ENCODE measurements around the gene FAM200A.
"Not testable (repeated sequence)": the region's sequence is repeated elsewhere in the genome, so short reads cannot be mapped to it uniquely, and the experiment has no call there.

Gene FAM200A

DNA sequence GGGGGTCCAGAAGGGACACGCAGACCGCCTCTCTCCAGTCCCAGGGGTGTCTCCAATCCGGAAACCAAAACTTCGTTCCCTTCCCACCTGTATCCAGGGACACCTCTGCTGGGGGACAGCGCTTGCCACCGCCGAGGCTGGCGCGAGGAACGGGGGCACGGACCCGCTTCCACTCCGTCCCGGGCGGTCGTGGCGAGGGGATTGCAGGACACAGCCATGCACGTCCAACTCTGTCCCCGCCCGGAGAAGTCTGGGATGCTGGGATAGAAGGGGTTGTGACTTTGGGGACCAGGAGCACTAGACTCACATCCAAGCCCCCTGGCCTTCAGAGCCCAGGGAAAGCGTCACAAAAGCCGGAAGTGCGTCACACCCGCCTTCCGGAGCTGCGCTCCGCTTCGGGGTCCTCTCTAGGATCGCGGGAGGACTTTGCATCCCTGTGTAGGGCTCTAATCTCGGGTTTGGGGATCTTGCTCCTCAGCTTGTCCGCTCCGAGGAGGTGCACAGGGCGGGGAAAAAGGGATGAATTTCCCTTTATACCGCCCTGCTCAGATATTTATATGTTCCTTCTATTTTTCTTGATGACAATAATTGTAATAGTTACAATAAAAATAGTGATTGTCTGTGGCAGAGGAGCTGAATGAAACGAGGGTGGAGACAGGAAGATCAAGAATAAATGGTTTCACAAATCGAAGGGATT, at the start of gene FAM200A:
Gene FAM200A (minus strand): TSS at position 348 of the 697 bp plus-strand sequence. CDS start 3,707 bp downstream, outside the sequence.
- peak; percentile 11 to 94 (median 80) for DNase-seq

DNA sequence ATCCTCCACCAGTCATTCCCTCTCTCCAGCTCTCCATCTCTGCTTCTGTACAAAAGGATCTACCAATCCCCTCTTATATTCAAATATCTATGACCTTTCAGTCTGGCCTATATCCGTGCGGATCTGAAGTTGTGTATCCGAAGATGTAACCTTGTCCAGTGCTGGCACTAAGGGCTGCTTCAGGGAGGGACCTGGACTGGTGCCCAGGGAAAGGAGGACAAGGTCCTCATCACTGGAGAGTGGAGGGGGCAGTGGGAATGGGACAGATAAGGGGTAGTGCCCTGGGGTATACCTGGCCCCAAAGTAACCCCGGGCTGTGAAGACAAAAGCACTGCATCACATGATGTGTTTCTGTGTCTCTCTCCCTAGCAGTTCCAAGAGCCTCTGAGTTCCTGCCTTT, 47.9 kb upstream of the FAM200A start:
- DNase-seq: no peak

DNA sequence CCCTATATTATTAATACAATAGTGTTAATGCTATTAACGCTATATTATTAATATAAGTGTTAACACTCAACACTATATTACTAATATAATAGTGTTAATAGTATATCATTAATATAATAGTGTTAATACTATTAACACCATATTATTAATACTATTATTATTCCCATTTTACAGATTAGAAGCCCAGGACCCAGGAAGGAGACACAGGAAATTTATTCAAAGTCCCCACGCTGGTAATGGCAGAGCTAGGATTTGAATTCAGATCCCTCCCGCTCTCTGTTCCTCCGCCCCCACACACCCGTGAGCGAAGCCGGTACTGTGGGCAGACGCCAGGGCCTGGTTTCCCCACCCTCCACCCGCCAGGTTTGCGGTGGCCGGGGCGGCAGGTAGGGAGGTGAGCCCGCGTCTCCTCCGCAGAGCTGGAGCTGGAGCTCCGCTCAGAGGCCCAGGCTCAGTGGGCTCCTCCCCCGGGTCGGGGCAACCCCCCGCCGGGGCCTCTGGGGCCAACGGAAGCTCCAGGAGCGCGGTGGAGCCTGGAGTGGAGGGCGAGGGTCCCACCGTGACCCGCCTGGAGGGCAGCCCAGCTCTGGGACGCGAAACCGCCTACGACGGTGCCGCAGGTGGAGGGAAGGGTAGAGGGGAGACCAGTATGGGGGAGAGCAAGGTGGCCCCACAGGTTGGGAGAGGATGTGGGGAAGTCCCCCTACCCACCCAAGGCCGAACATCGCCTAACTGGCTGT, 46.0 kb upstream of the FAM200A start, which contains the start of gene TMEM225B:
Gene TMEM225B (plus strand): TSS at position 506 of the 740 bp plus-strand sequence. CDS start 6,122 bp downstream, outside the sequence.
- no peak for DNase-seq

DNA sequence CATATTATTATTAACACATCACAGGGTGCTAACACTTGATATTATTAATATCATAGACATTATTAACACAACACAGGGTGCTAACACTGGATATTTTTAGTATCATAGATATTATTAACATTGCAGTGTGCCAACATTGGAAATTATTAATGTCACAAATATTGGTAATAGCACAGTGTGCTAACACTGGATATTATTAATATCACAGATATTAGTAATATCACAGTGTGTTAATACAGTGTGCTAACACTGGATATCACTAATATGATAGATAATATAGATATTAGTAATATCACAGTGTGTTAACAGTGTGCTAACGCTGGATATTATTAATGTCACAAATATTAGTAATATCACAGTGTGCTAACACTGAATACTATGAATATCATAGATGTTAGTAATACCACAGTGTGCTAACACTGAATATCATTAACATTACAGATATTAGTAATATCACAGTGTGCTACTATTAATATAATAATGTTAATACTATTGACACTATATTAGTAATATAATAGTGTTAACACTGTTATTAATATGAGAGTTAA, 44.6 kb upstream of the FAM200A start:
- DNase-seq: no peak

DNA sequence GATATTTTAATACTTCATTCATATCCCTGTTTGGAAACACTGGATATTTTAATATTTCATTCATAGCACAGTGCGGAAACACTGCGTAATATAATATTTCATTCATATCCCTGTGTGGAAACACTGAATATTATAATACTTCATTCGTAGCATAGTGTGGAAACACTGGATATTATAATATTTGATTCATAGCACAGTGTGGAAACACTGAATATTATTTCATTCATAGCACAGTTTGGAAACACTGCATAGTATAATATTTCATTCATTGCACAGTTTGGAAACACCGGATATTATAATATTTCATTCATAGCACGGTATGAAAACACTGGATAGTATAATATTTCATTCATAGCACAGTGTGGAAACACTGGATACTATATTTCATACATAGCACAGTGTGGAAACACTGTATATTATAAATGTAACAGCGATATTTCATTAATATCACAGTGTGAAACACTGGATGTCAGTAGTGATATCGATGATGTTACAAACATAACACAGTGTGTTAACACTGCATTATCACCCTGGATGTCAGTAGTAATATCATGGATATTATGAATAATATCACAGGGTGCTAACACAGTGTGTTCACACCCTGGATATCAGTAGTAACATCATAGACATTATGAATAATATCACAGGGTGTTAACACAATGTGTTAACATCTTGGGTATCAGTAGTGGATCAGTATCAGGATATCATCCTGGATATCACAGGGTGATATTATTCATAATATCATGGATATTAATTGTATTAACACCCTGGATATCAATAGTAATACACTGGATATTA, 43.2 kb upstream of the FAM200A start:
- DNase-seq: no peak

DNA sequence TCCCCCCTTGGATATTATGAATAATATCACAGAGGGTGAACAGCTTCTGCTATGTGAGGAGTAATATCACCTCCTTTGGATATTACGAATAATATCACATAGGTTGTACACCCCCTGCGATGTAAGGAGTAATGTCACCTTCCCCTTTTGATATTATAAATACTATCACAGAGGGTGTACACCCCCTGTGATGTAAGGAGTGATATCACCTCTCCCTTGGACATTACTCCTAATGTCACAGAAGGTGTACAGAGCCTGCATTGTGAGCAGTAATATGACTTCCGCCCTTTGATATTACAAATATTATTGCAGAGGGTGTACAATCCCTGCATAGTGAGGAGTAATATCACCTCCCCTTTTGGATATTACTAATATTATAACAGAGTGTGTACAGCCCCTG, 37.0 kb upstream of the FAM200A start:
- DNase-seq: no peak

DNA sequence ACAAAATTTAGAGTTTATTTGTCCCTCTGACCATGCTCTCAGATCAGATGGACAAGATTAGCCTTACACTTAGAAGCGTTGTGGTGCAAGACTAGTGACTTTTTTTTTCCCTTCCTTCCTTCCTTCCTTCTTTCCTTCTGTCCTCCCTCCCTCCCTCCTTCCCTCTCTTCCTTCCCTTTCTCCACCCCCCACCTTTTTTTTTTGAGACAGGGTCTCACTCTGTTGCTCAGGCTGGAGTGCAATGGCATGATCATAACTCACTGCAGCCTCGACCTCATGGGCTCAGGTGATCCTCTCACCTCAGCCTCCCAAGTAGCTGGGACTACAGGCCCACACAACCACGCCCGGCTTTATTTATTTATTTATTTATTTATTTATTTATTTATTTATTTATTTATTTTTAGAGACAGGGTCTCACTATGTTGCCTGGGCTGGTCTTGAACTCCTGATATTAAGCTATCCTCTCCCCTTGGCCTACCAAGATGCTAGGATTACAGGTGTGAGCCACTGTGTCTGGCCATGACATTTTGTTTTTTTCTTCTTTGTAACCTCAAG, 28.9 kb upstream of the FAM200A start:
- DNase-seq: not testable (repeated sequence)

DNA sequence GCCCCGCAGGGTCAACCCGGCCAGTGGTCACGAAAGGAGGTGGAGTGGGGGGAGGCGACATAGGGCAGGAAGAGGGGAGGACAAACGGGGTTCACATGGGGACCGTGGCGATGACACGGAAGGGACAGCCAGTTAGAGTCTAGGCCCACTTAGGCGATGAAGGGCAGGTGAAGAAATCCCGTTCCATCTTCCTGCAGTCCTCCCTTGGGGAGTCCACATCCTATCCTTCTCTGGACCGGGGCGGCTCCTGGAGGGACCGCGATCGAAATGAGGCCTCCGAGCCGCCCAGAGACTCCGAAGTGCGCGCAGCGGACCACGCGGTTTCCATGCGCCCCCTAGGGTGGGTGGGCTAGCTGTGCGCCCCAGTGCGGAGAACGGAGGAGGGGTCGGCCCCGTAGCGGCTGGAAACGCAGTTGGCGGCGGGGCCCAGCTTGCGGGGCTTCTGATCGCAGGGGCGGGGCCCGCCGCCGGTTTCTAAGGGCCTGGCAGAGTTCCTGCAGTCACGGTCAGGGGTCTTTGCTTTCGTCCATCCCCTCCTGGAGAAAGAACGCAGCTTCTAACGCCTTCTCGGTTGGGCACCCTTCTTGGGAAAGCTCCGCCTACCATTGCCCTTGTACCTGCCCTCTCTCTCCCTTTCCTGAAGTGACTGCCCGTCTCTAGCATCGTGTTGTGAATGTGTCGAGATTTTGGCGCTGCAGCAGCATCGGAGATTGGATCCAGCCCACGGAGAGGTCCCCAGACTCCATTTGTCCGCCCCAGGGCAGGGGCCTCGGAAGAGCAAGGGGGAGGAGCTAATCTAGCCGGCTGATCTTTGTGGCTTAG, 28.3 kb upstream of the FAM200A start:
- peak in 42 of 58 donors; percentile 6 to 67 (median 42) for DNase-seq

DNA sequence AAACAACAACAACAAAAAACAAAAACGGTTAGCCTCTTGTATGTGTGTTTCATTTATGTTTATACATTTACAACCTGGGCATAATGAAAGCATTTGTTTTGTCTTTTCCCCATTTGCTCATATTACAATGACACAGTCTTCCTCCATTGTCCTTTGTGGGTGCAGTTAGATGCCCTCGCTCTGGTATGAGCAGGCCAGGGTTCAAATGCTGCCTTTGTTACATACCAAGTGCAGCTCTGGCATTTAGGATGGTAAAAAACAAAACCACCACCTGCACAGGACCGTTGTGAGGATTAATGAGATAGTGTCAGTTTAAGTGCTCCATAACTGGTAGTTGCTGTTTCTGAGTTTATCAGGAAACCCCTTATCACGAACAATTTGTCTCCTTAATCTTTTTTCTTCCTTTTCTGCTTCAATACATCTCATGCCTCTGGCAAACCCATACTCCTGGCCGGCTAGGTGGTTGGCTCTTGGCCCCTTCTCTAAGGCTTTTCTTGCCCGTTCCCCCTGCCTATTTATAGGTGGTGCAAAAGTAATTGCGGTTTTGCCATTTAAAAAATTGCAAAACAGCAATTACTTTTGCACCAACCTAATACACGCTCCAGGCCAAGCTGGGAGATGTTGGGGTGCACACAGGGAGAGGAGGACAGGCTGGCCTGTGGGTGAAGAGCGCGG, 27.5 kb upstream of the FAM200A start:
- DNase-seq: peak in 2 of 58 donors; percentile 16 to 21

DNA sequence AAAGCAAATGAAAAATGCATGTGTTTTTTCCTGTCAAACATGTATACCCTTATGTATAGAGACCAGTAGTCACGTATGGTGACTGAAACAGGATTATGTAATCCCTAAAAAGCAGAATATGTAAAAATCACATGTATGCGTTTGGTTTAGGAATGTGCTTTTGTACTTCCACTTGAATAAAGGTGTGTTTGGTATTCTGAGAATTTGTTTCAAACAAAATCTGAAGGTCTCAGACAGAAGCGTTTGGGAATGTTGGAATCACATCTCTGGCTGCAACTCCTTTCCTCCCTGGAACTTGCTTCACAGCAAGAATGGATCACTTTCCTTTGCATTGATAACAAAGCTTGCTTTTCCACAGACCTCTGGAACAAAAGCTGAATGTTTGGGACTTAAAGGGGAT, 24.3 kb upstream of the FAM200A start:
- DNase-seq: no peak

DNA sequence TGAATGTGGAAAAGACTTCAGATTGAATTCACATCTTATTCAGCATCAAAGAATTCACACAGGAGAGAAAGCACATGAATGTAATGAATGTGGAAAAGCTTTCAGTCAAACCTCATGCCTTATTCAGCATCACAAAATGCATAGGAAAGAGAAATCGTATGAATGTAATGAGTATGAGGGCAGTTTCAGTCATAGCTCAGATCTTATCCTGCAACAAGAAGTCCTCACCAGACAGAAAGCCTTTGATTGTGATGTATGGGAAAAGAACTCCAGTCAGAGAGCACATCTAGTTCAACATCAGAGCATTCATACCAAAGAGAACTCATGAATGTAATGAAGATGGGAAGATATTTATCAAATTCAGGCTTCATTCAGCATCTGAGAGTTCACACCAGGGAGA, 21.3 kb upstream of the FAM200A start:
- DNase-seq: no peak

DNA sequence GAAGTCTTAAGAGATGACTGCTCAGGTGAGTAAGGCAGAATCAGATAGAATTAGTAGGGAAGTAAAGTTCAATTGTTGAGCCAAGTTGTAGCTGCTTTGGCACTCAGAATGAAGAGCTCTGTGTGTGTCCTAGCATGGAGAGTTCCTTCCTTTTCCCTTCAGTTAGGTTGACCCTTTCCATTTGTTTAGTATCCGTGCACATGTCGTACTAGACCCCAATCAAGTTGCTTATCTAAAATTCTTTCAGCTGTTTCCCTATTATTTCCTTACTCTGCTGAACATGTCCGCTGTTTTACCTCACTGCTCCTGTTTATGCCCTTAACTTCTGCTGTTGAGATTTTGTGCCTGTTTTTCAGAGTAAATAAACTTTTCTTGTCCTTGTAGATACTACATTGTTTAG, 19.9 kb upstream of the FAM200A start:
- no peak for DNase-seq

DNA sequence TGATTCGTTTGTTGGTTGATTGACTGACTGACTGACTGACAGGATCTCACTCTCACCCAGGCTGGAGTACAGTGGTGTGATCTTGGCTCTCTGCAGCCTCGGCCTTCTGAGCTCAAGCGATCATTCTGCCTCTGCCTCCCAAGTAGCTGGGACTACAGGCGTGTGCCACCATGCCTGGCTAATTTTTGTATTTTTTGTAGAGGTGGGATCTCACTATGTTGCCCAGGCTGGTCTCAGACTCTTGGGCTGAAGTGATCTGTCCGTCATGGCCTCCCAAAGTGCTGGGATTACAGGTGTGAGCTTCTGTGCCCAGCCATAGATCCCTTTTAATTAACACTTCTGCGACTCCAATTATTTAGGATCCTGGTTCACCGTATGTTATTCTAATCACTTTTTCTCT, 16.9 kb upstream of the FAM200A start:
- DNase-seq: not testable (repeated sequence)

DNA sequence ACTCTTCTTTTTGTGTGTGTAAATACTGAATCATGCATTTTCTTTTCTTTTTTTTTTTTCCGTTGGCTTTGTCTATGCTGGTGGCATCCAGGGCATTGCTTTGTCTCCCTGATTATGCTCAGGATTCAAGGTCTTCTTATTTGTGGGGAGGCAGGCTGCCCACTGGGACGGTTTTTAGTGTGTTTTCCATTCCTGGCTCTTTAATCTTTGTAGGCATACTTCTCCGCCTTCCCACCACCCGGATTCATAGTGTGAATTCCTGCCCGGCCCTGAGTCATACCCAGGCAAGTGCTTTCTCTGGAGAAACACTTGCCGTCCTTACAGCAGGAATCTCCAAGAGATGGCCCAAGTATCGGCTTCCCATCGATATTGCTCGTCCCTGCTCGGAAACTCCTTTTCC, 11.7 kb upstream of the FAM200A start:
- DNase-seq: peak in 9 of 58 donors; percentile 2 to 51 (median 10)

DNA sequence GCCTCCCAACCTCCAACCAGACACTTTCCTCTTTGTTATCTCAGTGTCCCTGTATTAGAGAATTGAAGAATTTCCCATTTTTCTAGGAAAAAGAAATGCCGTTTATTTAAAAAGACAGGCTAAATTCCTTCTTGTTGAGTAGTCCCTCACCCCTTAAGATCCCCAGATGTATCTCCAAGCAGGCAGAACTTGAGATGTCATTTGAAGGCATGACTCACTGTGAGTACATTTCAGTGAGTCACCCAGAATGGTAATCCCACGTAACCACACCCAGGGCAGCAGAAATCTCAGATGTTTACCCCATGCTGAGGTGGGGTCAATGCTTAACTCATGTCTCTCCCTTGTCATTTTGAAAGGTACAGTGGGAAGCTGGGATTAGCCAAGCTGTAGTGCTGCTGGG, 10.9 kb upstream of the FAM200A start:
- DNase-seq: peak in 2 of 58 donors; percentile 6 to 9

DNA sequence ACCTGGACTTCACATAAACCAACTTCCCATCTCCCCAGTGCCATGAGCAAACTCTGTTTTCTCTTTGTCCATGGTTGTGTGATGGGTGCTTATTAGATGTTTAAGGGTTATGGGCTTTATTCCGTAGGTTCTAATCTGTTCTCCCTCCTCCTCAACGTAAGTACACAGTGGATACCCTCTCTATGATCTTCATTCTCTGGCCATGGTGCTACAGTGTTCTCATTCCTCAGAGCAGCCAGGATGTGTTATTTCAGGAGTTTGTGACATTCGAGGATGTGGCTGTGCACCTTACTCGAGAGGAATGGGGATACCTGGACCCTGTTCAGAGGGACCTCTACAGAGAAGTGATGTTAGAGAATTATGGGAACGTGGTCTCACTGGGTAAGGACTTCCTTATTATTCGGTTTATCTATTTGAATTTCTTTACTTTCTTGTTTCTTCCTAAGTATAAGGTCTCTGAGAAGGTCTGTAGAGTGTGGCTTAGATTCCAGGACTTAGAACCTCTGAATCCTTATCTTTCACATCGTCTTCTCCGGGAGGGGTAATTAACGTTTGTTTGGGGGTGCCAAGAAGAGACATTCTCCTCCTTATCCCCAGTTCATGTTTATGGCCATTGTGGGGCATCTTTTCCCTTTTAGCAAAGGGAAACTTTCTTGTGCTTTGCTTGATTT, 10.3 kb upstream of the FAM200A start:
- no peak for DNase-seq

DNA sequence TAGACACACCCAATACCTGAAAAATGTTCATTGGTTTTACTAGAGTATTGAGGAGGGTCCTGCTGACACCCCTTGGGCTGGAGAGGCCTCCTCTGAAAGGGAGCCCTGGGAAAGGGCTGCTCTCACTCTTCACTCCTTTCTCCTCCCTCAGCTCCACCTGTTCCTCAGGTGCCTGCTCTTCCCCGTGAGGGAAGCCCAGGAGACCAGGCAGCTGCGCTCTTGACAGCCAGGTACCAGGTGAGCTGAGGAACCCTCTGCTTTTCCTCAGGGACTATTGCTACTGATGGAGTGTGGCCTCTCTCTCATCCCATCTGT, 9.8 kb upstream of the FAM200A start:
- DNase-seq: no peak

DNA sequence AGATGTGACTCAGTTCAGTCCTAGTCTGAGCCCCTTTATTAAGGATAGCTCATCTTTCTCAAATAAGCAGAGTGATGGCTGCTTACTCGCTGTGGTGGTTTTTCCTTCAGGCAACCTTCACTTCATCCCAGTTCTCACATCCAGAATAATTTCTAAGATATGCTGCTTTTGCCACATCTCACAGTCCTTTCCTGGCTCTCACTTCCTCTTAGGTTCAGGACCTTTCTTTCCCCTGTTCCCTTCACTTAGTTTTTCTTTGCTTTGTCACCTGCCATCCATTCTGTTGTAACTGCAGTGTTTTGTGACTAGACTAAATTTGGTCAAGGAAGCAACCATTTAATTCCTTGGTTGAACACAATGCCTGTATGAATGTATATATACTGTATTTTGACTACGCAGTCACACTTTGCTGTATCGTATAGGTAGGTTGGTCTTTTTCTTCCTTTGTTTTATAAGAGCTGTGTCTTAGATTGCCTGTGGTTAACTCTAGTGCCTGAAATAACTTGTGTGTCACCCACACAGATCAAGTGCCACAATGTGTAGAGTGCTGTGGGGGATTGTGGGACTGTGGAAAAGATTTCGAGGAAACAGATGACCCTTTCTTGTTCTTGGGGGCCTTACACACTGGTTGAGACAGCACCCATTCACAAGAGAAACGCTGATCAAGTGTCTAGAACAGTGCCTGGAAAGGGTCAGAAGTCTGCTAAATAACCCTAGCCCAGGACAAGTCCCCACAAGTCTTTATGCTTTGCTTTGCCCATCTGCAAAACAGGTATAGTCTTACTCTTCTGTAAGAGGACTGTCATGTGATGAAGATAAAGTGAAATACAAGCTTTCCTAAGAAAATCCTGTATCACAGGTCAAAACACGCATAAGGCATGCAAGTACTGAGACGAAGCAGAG, 9.2 kb upstream of the FAM200A start:
- no peak for DNase-seq
